Heart left ventricle (tissue), 13 donors: ENCODE data around the gene PRM3.

Experiments used
- CTCF ChIP-seq, 12 donors: fragments of 200-600 bp; sonication (generic) in 4 of 12; IDR thresholded peaks; one replicate each; pipeline versions ENCODE4 v1.5.0 to v1.8.0; 2018 to 2022; ENCODE audit warnings: antibody characterized with exemption in 12 of 12, mild to moderate bottlenecking in 5 of 12
- POLR2A ChIP-seq, 2 donors: fragments of 450-650 bp; IDR thresholded peaks; one replicate each; pipeline ENCODE4 v1.6.1; 2017; ENCODE audit warnings: antibody characterized with exemption in 2 of 2, mild to moderate bottlenecking in 2 of 2, moderate library complexity in 2 of 2
- donor health status: ischemic (EF 13 %, LVEDD 7.1; RV severe dilation, severe dysfunction).
- donor health status: DM: no; HTN: yes; CAD: no.
- donor health status: DM: no; HTN: no; CAD: no.
- donor health status: ischemic (EF 25% LVEDD 6.9; RV normal size, moderate dysfunction).
- donor health status: ischemic (EF 25% LVEDD 5.7; RV mildly dilated, moderate dysfunction).
- donor health status: ischemic (EF 35%, LVEDD 5.7; RV mildly dilated, moderate dysfunction).
- donor health status: nonischemic (EF 11% LVEDD 7.7; RV severe dilation, severe dysfunction).
- donor health status: DM: yes; HTN: yes; CAD: no.
- donor health status: PGD.
- donor health status: ischemic (EF 29% LVEDD 5.4; RV normal size, mild dysfunction).
- donor health status: nonischemic (EF 23%, LVEDD 6.1; RV moderate dilation, normal function).

- no peak for TF ChIP-seq CTCF (IDR thresholded peaks at IDR 0.05)
- no peak for TF ChIP-seq POLR2A (IDR thresholded peaks at IDR 0.05)
Observed at GRCh38 chr16:11232852-11233726, 40.3 kb downstream of the PRM3 start.
